PFSK-1 (cell line): ENCODE results near the gene TEX29.

Experiments
- FOXP2 ChIP-seq: optimal IDR thresholded peaks from 2 replicates; pipeline ENCODE3; 2011; ENCODE audit warnings: borderline replicate concordance, control low read depth, inconsistent platforms; ENCODE audit not compliant: insufficient read depth; ENCODE audit errors: extremely low read length, extremely low read depth
- POLR2AphosphoS5 ChIP-seq: IDR thresholded peaks from 2 replicates; pipeline ENCODE4 v1.6.1; 2012; ENCODE audit warnings: low read depth, mild to moderate bottlenecking, control low read depth, low read length, moderate library complexity
- REST ChIP-seq, 2 experiments: IDR thresholded peaks; 2 replicates each; pipeline versions ENCODE4 v1.6.1 to v1.8.0; 2011 to 2012; ENCODE audit warnings: low read depth in 2 of 2, low read length in 2 of 2, control low read depth in 1 of 2, inconsistent platforms in 1 of 2, mild to moderate bottlenecking in 1 of 2, moderate library complexity in 1 of 2; ENCODE audit not compliant: insufficient read depth in 1 of 2
- SIN3A ChIP-seq: IDR thresholded peaks from 2 replicates; pipeline ENCODE4 v1.6.1; 2012; ENCODE audit warnings: mild to moderate bottlenecking, low read length, moderate library complexity, borderline replicate concordance; ENCODE audit not compliant: insufficient read depth
- TAF1 ChIP-seq: IDR thresholded peaks from 2 replicates; pipeline ENCODE4 v1.6.1; 2012; ENCODE audit warnings: low read length, control low read depth, borderline replicate concordance; ENCODE audit not compliant: insufficient read depth

TEX29 gene

GRCh38 chr13:111315347-111315995 is 5.0 kb upstream of the TEX29 start:
- TF ChIP-seq REST (IDR thresholded peaks at IDR 0.05; ENCODE audit: insufficient read depth in 1 of 2, low read depth in 2 of 2, low read length in 2 of 2) (no peak), TAF1 (no peak), SIN3A (no peak), FOXP2 (no peak), POLR2AphosphoS5 (no peak)

- TF ChIP-seq TAF1 (no peak), FOXP2 (no peak), POLR2AphosphoS5 (no peak), REST (IDR thresholded peaks at IDR 0.05; ENCODE audit: insufficient read depth in 1 of 2, low read depth in 2 of 2, low read length in 2 of 2) (no peak), SIN3A (no peak)
Observed at GRCh38 chr13:111316161-111316730, 4.2 kb upstream of the TEX29 start.

GRCh38 chr13:111317042-111317550 is 3.3 kb upstream of the TEX29 start:
- TF ChIP-seq REST (IDR thresholded peaks at IDR 0.05; ENCODE audit: insufficient read depth in 1 of 2, low read depth in 2 of 2, low read length in 2 of 2) (no peak), POLR2AphosphoS5 (no peak), SIN3A (no peak), FOXP2 (no peak), TAF1 (no peak)

- TF ChIP-seq POLR2AphosphoS5 = no peak
- no peak for TF ChIP-seq FOXP2
- TF ChIP-seq TAF1 = no peak
- TF ChIP-seq REST (IDR thresholded peaks at IDR 0.05; ENCODE audit: insufficient read depth in 1 of 2, low read depth in 2 of 2, low read length in 2 of 2) = no peak
- TF ChIP-seq SIN3A = no peak
Observed at GRCh38 chr13:111317571-111318345, 2.7 kb upstream of the TEX29 start.
